Smooth muscle cell of the coronary artery (primary cell): ENCODE results near the gene MRPS18A. TPM values are rescaled to one million over a fixed set of nuclear protein-coding genes. Genes with fewer than 3 reads are reported as not detected.

Source experiments
- total RNA-seq: library from RNA; depleted of rRNA; stranded (reverse); fragments of >200 nt; gene quantifications from 2 replicates; pipeline ENCODE4 v1.2.3, GENCODE V29; 2014; ENCODE audit warnings: low replicate concordance

Gene MRPS18A
- 29.6 and 42.8 TPM in 2 replicates for total RNA-seq

GRCh38 chr6:43687437-43688347, at the start of gene MRPS18A:
Gene MRPS18A, minus strand, starts transcription at chr6:43687791. Its CDS starts 12 bp downstream, at chr6:43687779.

GRCh38 chr6:43644940-43645612, 42.5 kb downstream of the MRPS18A start, which contains the start of gene RSPH9:
Gene RSPH9, plus strand, starts transcription at chr6:43645036. Its CDS starts 63 bp downstream, at chr6:43645099.

GRCh38 chr6:43635387-43636307, 51.9 kb downstream of the MRPS18A start, which contains the start of gene MAD2L1BP:
Gene MAD2L1BP, plus strand, starts transcription at chr6:43635840. Its CDS starts 36 bp downstream, at chr6:43635876.

GRCh38 chr6:43629104-43629504, 58.5 kb downstream of the MRPS18A start, which contains the start of gene GTPBP2:
Gene GTPBP2, minus strand, starts transcription at chr6:43629264. Its CDS starts 102 bp downstream, at chr6:43629162.

Other genes with a start within 250 kb of the MRPS18A start
- gene DLK2, start 232.2 kb downstream of the MRPS18A start, total RNA-seq, result 0.23 and 0.47 TPM in 2 replicates
- gene TJAP1, start 210.2 kb downstream of the MRPS18A start, total RNA-seq, result 6.5 and 7.4 TPM in 2 replicates
- gene LRRC73, start 177.4 kb downstream of the MRPS18A start, total RNA-seq, result 0.12 and 0.30 TPM in 2 replicates
- gene YIPF3, start 170.9 kb downstream of the MRPS18A start, total RNA-seq, result 110 and 288 TPM in 2 replicates
- gene POLR1C, start 170.7 kb downstream of the MRPS18A start, total RNA-seq, result 16.8 and 31.5 TPM in 2 replicates
- gene XPO5, start 111.8 kb downstream of the MRPS18A start, total RNA-seq, result 17.3 and 17.7 TPM in 2 replicates
- gene POLH, start 111.6 kb downstream of the MRPS18A start, total RNA-seq, result 15.7 and 22.0 TPM in 2 replicates
- gene GTPBP2, start 58.5 kb downstream of the MRPS18A start, total RNA-seq, result 44.0 and 52.9 TPM in 2 replicates
- gene MAD2L1BP, start 52.0 kb downstream of the MRPS18A start, total RNA-seq, result 9.2 and 15.8 TPM in 2 replicates
- gene RSPH9, start 42.8 kb downstream of the MRPS18A start, total RNA-seq, result 0.45 and 0.94 TPM in 2 replicates
- gene VEGFA, start 82.4 kb upstream of the MRPS18A start, total RNA-seq, result 96.3 and 322 TPM in 2 replicates